ENCODE results near the gene ZNF319. TPM values are rescaled to one million over a fixed set of nuclear protein-coding genes. Genes with fewer than 3 reads are reported as not detected.
A peak's percentile ranks its signal among the peaks of the same experiment; 100 is the strongest.

ZNF319 gene
- total and polyA plus RNA-seq, 4 donors = 0.64 to 3.4 (median 2.6) TPM

DNA sequence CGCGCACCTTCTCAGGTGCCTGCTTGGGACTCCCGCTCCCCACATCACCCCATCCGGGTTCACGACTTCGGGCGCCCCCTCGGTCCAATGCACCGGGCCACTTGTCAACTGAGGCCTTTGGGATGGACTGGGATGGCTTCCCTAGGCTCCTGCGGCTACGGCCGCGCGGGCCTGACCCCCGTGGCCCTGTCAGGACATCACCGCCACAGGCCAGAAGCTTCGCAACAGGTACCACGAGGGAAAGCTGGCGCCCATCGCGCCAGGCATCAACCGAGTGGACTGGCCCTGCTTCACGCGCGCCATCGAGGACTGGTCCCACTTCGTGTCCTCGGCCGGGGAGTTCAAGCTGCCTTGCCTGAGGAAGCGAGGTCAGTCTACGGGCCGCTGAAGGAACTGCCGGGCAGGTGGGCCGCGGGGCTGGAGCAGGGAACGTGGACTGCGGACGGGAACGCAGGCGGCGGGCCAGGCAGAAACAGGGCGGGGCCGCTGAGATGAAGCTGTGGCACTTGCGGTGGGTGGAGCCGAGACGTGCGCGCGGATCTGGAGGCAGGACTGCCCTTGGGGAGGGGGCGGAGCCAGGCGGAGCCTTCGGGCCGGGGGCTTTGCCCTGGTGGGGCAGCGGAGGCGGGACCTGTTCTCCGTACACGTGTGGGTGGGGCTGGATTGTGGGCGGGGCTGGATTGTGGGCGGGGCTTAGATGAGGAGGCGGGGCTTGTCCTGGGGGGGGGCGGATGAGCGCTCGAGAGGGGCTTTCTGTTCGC, 15.8 kb downstream of the ZNF319 start:
- no peaks in the 10 kb centered on the region for H3K27me3 ChIP-seq (ENCODE audit: control insufficient read depth in 4 of 4, insufficient read depth in 4 of 4, low read length in 3 of 4)
- no peak overlapping the region for H3K9ac ChIP-seq (ENCODE audit: low read depth in 1 of 2, low read length in 2 of 2)
- peak; percentile 77 for DNase-seq (ENCODE audit: low spot score)
- H3K9me3 ChIP-seq (ENCODE audit: control insufficient read depth in 4 of 4, low read length in 3 of 4) = no peaks in the 10 kb centered on the region
- WGBS = 14% methylated on average over 64 of the region's 64 CpGs
- peak overlapping the region in 2 of 3 donors; percentile 26 to 45 for H3K4me3 ChIP-seq (ENCODE audit: low read depth in 1 of 3, low read length in 3 of 3)
- no peaks in the 10 kb centered on the region for H3K36me3 ChIP-seq (ENCODE audit: control insufficient read depth in 4 of 4, insufficient read depth in 3 of 4, low read depth in 1 of 4, low read length in 3 of 4)
- H3K27ac ChIP-seq (ENCODE audit: low read depth in 1 of 2, low read length in 2 of 2) = no peak overlapping the region
- no peak for TF ChIP-seq JUND (IDR thresholded peaks at IDR 0.05)
- no peak for TF ChIP-seq SP1 (IDR thresholded peaks at IDR 0.05)
- TF ChIP-seq FOXA1 (IDR thresholded peaks at IDR 0.05) = no peak
- TF ChIP-seq, protein P1, sequence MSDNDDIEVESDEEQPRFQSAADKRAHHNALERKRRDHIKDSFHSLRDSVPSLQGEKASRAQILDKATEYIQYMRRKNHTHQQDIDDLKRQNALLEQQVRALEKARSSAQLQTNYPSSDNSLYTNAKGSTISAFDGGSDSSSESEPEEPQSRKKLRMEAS (IDR thresholded peaks at IDR 0.05) = no peak
- no peak for TF ChIP-seq HNF4G (IDR thresholded peaks at IDR 0.05)
- no peak for TF ChIP-seq TAF1 (conservative IDR thresholded peaks at IDR 0.05)
- TF ChIP-seq EGR1 (IDR thresholded peaks at IDR 0.05; ENCODE audit: low read depth in 2 of 2) = no peak
- no peak for TF ChIP-seq HNF4A (conservative IDR thresholded peaks at IDR 0.05)
- TF ChIP-seq FOXA2 (IDR thresholded peaks at IDR 0.05) = no peak
- TF ChIP-seq RXRA (IDR thresholded peaks at IDR 0.05) = no peak
- TF ChIP-seq NR2F2 (IDR thresholded peaks at IDR 0.05) = no peak
- TF ChIP-seq YY1 (IDR thresholded peaks at IDR 0.05) = no peak
- H3K4me1 ChIP-seq (ENCODE audit: control insufficient read depth in 4 of 4, insufficient read depth in 4 of 4, low read length in 3 of 4) = peaks cover 0 to 10% (median 6%) of the 10 kb centered on the region in 4 donors

DNA sequence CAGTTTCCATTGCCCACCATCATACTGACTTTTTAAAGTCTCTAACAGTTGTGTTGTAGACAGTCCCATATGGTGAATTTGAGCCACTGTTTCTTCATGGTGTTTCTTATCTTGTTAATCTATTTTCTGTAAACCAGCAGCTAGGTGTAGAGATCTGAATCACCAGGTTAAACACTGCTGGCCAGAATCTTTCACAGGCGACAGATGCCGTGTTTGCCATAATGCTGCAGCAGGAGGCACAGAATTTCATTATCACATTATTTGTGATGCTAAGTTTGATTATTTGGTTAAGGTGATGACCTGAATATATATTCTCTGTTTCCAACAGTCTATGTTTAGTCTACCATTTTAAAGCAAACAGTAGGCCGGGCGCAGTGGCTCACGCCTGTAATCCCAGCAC, 18.1 kb downstream of the ZNF319 start:
- WGBS = 76% methylated on average over 5 of the region's 5 CpGs
- no peaks in the 10 kb centered on the region for H3K27me3 ChIP-seq (ENCODE audit: control insufficient read depth in 4 of 4, insufficient read depth in 4 of 4, low read length in 3 of 4)
- no peak overlapping the region for H3K27ac ChIP-seq (ENCODE audit: low read depth in 1 of 2, low read length in 2 of 2)
- TF ChIP-seq YY1 (IDR thresholded peaks at IDR 0.05) (no peak), RAD21 (IDR thresholded peaks at IDR 0.05) (no peak), FOXA1 (IDR thresholded peaks at IDR 0.05) (no peak), GABPA (IDR thresholded peaks at IDR 0.05 in 1 of 2, conservative IDR thresholded peaks at IDR 0.05 in 1 of 2) (no peak), EGR1 (IDR thresholded peaks at IDR 0.05; ENCODE audit: low read depth in 2 of 2) (no peak), RXRA (IDR thresholded peaks at IDR 0.05) (no peak), HNF4G (IDR thresholded peaks at IDR 0.05) (no peak), HNF4A (conservative IDR thresholded peaks at IDR 0.05) (no peak), NR2F2 (IDR thresholded peaks at IDR 0.05) (no peak), TAF1 (conservative IDR thresholded peaks at IDR 0.05) (no peak)
- TF ChIP-seq, protein P1 (IDR thresholded peaks at IDR 0.05) = no peak
- TF ChIP-seq, protein P2, sequence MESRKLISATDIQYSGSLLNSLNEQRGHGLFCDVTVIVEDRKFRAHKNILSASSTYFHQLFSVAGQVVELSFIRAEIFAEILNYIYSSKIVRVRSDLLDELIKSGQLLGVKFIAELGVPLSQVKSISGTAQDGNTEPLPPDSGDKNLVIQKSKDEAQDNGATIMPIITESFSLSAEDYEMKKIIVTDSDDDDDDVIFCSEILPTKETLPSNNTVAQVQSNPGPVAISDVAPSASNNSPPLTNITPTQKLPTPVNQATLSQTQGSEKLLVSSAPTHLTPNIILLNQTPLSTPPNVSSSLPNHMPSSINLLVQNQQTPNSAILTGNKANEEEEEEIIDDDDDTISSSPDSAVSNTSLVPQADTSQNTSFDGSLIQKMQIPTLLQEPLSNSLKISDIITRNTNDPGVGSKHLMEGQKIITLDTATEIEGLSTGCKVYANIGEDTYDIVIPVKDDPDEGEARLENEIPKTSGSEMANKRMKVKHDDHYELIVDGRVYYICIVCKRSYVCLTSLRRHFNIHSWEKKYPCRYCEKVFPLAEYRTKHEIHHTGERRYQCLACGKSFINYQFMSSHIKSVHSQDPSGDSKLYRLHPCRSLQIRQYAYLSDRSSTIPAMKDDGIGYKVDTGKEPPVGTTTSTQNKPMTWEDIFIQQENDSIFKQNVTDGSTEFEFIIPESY (IDR thresholded peaks at IDR 0.05) = no peak
- TF ChIP-seq, protein P3, sequence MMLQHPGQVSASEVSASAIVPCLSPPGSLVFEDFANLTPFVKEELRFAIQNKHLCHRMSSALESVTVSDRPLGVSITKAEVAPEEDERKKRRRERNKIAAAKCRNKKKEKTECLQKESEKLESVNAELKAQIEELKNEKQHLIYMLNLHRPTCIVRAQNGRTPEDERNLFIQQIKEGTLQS (IDR thresholded peaks at IDR 0.05) = no peak
- no peaks in the 10 kb centered on the region for H3K36me3 ChIP-seq (ENCODE audit: control insufficient read depth in 4 of 4, insufficient read depth in 3 of 4, low read depth in 1 of 4, low read length in 3 of 4)
- H3K9me3 ChIP-seq (ENCODE audit: control insufficient read depth in 4 of 4, low read length in 3 of 4) = no peaks in the 10 kb centered on the region
- peaks cover 0 to 10% (median 6%) of the 10 kb centered on the region in 4 donors for H3K4me1 ChIP-seq (ENCODE audit: control insufficient read depth in 4 of 4, insufficient read depth in 4 of 4, low read length in 3 of 4)
- DNase-seq (ENCODE audit: low spot score) = no peak
- no peak overlapping the region for H3K9ac ChIP-seq (ENCODE audit: low read depth in 1 of 2, low read length in 2 of 2)
- H3K4me3 ChIP-seq (ENCODE audit: low read depth in 1 of 3, low read length in 3 of 3) = no peak overlapping the region
